GM12878 (cell line): ENCODE measurements around the gene DHRS12. TPM values are rescaled to one million over a fixed set of nuclear protein-coding genes. Genes with fewer than 3 reads are reported as not detected.

Experiments used
- ATAC-seq: fragments of 200-7000 bp; cut with Tn5 transposase; 3 replicates; pipeline ENCODE4 v1.9.1; 2020; ENCODE audit warnings: mild to moderate bottlenecking, moderate library complexity
- BruUV-seq: library from RNA; stranded (reverse); fragments of 400-500 nt; replicated peaks from 2 replicates; lab custom pipeline; 2021; lab: Mats Ljungman, UMichigan
- CTCF ChIA-PET: fragments of 300-600 bp; sonication (Branson Sonifier 250); formaldehyde crosslinking; extraction: SDS; loops from one replicate; lab custom pipeline; 2021; ENCODE audit warnings: inconsistent platforms; lab: Yijun Ruan, JAX
- POLR2A ChIA-PET: fragments of 350-600 bp; formaldehyde crosslinking; extraction: SDS; loops from one replicate; lab custom pipeline; 2021; ENCODE audit warnings: inconsistent platforms; lab: Charles Lee
- RAD21 ChIA-PET: fragments of 300-600 bp; sonication (Branson Sonifier 250); formaldehyde crosslinking; loops from one replicate; lab custom pipeline; 2023; ENCODE audit warnings: antibody characterized with exemption; ENCODE audit not compliant: unreplicated experiment; lab: Charles Lee
- SMC1A ChIA-PET: fragments of 300-600 bp; sonication (Branson Sonifier 250); formaldehyde crosslinking; loops from one replicate; lab custom pipeline; 2023; ENCODE audit not compliant: unreplicated experiment, uncharacterized antibody; lab: Charles Lee
- DNase-seq: peaks from one replicate; pipeline ENCODE4 v3.0.0-alpha.2; 2011; ENCODE audit warnings: low read depth, low spot score
- FAIRE-seq: peaks from 3 replicates; lab custom pipeline; 2011; peaks lifted over from hg19 to GRCh38; lab: Jason Lieb, UNC
- H2AFZ ChIP-seq: 2 replicates; pipeline ENCODE4 v1.6.0; 2011; ENCODE audit warnings: low read depth, low read length, control low read depth; ENCODE audit not compliant: control insufficient read depth
- H3K27ac ChIP-seq: 2 replicates; pipeline ENCODE4 v1.5.1; 2011; ENCODE audit warnings: control low read depth; ENCODE audit not compliant: control insufficient read depth, insufficient read depth
- H3K27me3 ChIP-seq, 2 experiments: replicated peaks in 1 of 2; 2 replicates each; pipeline versions ENCODE4 v1.6.0 to v1.6.1; 2011; ENCODE audit warnings: low read length in 1 of 2; ENCODE audit not compliant: control insufficient read depth in 2 of 2, insufficient read depth in 2 of 2
- H3K36me3 ChIP-seq, 2 experiments: 2 replicates each; pipeline ENCODE4 v1.5.1; 2011; ENCODE audit warnings: low read length in 1 of 2; ENCODE audit not compliant: control insufficient read depth in 2 of 2, insufficient read depth in 2 of 2
- H3K4me1 ChIP-seq: 2 replicates; pipeline ENCODE4 v1.6.1; 2011; ENCODE audit warnings: mild to moderate bottlenecking, low read length, moderate library complexity, mixed read lengths; ENCODE audit not compliant: control insufficient read depth, insufficient read depth
- H3K4me2 ChIP-seq: 2 replicates; pipeline ENCODE4 v1.6.0; 2011; ENCODE audit warnings: control low read depth; ENCODE audit not compliant: control insufficient read depth, insufficient read depth
- H3K4me3 ChIP-seq: fragments of 200-600 bp; sonication (generic); 2 replicates; pipeline ENCODE4 v1.5.1; 2016
- H3K79me2 ChIP-seq: 2 replicates; pipeline ENCODE4 v1.6.0; 2011; ENCODE audit warnings: low read length; ENCODE audit not compliant: control insufficient read depth, insufficient read depth
- H3K9ac ChIP-seq: 2 replicates; pipeline ENCODE4 v1.8.0; 2011; ENCODE audit warnings: low read length, control low read depth, mixed read lengths; ENCODE audit not compliant: control insufficient read depth, insufficient read depth
- H3K9me3 ChIP-seq: replicated peaks from 3 replicates; pipeline ENCODE4 v1.5.1; 2011; ENCODE audit warnings: mild to moderate bottlenecking, low read length; ENCODE audit not compliant: control insufficient read depth, insufficient read depth
- H4K20me1 ChIP-seq: 2 replicates; pipeline ENCODE4 v1.6.0; 2011; ENCODE audit not compliant: control insufficient read depth, insufficient read depth
- EED ChIP-seq: sonication (generic); IDR thresholded peaks from 2 replicates; pipeline ENCODE4 v1.6.1; 2016; ENCODE audit warnings: antibody characterized with exemption, low read depth
- IKZF2 ChIP-seq, 2 experiments: fragments of 450-650 bp; IDR thresholded peaks; 2 replicates each; pipeline ENCODE4 v1.6.1; 2017; ENCODE audit warnings: mild to moderate bottlenecking in 2 of 2, moderate library complexity in 2 of 2
- SUZ12 ChIP-seq: fragments of 200-600 bp; sonication (generic); IDR thresholded peaks from one replicate; pipeline ENCODE4 v1.6.1; 2018; ENCODE audit warnings: antibody characterized with exemption, mild to moderate bottlenecking; ENCODE audit not compliant: unreplicated experiment
- WGBS: methylation state at CpG from one replicate; pipeline ENCODE4 v1.1.6; 2016; ENCODE audit warnings: low lambda C conversion rate; ENCODE audit not compliant: insufficient replicate concordance, insufficient coverage; ENCODE audit errors: missing lambda C conversion rate; 5-methylcytosine and 5-hydroxymethylcytosine counted together
- in situ Hi-C: fragments of 300-500 bp; cut with MboI; formaldehyde crosslinking; loops from 9 replicates; pipeline ENCODE4 v1.14.3; 2018; ENCODE audit warnings: mixed read lengths
- intact Hi-C: fragments of 100-400 bp; cut with micrococcal nuclease; formaldehyde crosslinking; loops from one replicate; pipeline ENCODE4 v1.14.2; 2022; ENCODE audit not compliant: unreplicated experiment
- polyA plus RNA-seq, 11 experiments: library from polyadenylated mRNA; depleted of rRNA in 4 of 11; unstranded in 6 of 11; stranded (reverse) in 5 of 11; fragments of >200 nt; fragmentation: Nextera tagmentation in 4 of 11; fragmentation: Illumina TruSeq in 1 of 11; extraction: Ambion mirVana in 4 of 11; extraction: Trizol in 1 of 11; gene quantifications; 1 replicate in 1 of 11; 2 replicates in 10 of 11; pipeline versions ENCODE4 v1.2.1 to v1.2.3, GENCODE V29; 2011 to 2016; ENCODE audit warnings: inconsistent platforms in 2 of 11, missing spikeins in 2 of 11, low read depth in 1 of 11
- total RNA-seq, 4 experiments: library from RNA; depleted of rRNA in 3 of 4; stranded (reverse); fragments of >200 nt in 3 of 4; fragmentation: Illumina TruSeq in 1 of 4; extraction: Trizol in 1 of 4; gene quantifications; 2 replicates each; pipeline versions ENCODE4 v1.2.1 to v1.2.3, GENCODE V29; 2013 to 2021
- TF ChIP-seq, protein P1 (sequence below): fragments of 450-650 bp; IDR thresholded peaks from 2 replicates; pipeline ENCODE4 v1.6.1; 2016; ENCODE audit warnings: mild to moderate bottlenecking, moderate library complexity, borderline replicate concordance

Gene DHRS12
- total and polyA plus RNA-seq, 10 of the 15 experiments (the other 5 are each of a cell fraction or from before 2014, with no cell fraction given): 2.9 to 11.3 (median 8.2) TPM

DNA sequence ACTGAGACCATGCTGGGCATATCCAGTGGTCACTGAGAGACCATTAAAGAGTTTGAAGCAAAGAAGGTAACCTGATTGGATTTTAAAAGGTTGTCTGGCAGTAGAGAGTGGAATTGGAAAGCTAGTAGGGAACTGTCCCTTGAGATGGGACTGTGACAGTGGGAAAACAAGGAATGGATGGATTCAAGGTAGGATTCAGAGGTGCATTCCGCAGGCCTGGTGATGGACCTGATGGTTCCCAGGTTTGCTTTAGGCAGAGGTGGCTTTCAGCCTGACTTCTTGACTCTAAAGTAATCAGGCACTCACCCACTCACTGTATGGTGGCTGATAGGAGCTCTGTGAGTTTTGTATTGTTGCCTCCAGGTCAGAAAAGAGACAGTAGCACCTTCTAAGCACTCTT, 73.0 kb downstream of the DHRS12 start (continued):
- TF ChIP-seq, protein P1, sequence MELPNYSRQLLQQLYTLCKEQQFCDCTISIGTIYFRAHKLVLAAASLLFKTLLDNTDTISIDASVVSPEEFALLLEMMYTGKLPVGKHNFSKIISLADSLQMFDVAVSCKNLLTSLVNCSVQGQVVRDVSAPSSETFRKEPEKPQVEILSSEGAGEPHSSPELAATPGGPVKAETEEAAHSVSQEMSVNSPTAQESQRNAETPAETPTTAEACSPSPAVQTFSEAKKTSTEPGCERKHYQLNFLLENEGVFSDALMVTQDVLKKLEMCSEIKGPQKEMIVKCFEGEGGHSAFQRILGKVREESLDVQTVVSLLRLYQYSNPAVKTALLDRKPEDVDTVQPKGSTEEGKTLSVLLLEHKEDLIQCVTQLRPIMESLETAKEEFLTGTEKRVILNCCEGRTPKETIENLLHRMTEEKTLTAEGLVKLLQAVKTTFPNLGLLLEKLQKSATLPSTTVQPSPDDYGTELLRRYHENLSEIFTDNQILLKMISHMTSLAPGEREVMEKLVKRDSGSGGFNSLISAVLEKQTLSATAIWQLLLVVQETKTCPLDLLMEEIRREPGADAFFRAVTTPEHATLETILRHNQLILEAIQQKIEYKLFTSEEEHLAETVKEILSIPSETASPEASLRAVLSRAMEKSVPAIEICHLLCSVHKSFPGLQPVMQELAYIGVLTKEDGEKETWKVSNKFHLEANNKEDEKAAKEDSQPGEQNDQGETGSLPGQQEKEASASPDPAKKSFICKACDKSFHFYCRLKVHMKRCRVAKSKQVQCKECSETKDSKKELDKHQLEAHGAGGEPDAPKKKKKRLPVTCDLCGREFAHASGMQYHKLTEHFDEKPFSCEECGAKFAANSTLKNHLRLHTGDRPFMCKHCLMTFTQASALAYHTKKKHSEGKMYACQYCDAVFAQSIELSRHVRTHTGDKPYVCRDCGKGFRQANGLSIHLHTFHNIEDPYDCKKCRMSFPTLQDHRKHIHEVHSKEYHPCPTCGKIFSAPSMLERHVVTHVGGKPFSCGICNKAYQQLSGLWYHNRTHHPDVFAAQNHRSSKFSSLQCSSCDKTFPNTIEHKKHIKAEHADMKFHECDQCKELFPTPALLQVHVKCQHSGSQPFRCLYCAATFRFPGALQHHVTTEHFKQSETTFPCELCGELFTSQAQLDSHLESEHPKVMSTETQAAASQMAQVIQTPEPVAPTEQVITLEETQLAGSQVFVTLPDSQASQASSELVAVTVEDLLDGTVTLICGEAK: no peak

DNA sequence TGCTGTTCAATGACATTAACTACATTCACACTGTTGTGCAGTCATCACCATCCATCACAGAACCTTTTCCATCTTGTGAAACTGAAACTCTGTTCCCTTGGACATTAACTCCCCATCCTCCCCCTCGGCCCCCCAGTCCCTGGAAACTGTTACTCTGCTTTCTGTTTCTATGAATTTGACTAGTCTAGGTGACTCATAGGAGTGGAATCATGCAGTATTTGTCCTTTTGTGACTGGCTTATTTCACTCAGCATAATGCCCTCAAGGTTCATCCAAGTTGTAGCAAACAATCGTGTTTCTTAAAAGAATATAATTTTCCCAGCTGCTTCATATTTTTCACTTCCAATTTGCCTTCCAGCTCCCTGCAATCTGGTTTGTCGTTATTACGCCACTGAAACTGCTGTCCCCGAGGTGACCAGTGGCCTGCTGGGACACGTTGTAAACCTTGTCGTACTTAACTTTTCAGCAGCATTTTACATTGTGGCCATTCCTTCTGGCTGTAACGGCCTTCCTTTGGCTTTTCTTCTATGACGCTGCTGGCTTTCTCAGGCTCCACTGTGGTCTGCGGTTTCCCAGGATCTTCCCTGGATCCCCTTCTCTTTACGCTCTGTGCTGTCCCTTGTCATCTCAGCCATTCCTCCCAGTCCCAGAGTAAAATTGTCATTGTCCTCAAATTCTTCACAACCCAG, 74.0 kb downstream of the DHRS12 start:
- Histone ChIP-seq H3K4me1 (no peaks in the 10 kb centered on the region), H3K9ac (no peak overlapping the region), H3K36me3 (peaks cover 0 to 2% of the 10 kb centered on the region in 2 experiments; a peak in 1 of 4 replicates), H2AFZ (no peak overlapping the region)
- intact Hi-C loops: no loop called here
- CTCF ChIA-PET: interaction anchor here (1.6 kb wide), 1 partner anchor 11 kb away, joined by 5 read pairs; no protein-coding TSS in a partner anchor
- TF ChIP-seq EED (peak; percentile 55; the same call in 1 of the 2 replicates), SUZ12 (no peak), IKZF2 (IDR thresholded peaks at IDR 0.05) (peak; percentile 26 to 32; a peak in 2 of 4 replicates)
- TF ChIP-seq, all 136 proteins: peak for 2
- Histone ChIP-seq H3K27me3 (no peaks in the 10 kb centered on the region), H3K4me2 (no peak overlapping the region), H4K20me1 (no peaks in the 10 kb centered on the region), H3K9me3 (no peaks in the 10 kb centered on the region), H3K79me2 (no peaks in the 10 kb centered on the region), H3K27ac (no peak overlapping the region), H3K4me3 (no peak overlapping the region)
- ChIA-PET RAD21 (no interaction called here), SMC1A (interaction anchor here (0.6 to 1.4 kb wide), 3 partner anchors 9 to 312 kb away, joined by 3 read pairs; no protein-coding TSS in a partner anchor), POLR2A (no interaction called here)
- WGBS: 83% methylated on average over 10 of the region's 11 CpGs
- ATAC-seq (peak; percentile 44; the same call in 2 of the 3 replicates), FAIRE-seq (no peak), DNase-seq (no peak)
- BruUV-seq: no TSS peak
- in situ Hi-C loops: no loop called here
